ENCODE measurements around the gene DNAJC13. TPM values are rescaled to one million over a fixed set of nuclear protein-coding genes. Genes with fewer than 3 reads are reported as not detected.

Gene DNAJC13
- total and polyA plus RNA-seq, 2 of the 8 experiments (the other 6 are each of a cell fraction or from before 2014, with no cell fraction given): 7.9 to 28.8 TPM

DNA sequence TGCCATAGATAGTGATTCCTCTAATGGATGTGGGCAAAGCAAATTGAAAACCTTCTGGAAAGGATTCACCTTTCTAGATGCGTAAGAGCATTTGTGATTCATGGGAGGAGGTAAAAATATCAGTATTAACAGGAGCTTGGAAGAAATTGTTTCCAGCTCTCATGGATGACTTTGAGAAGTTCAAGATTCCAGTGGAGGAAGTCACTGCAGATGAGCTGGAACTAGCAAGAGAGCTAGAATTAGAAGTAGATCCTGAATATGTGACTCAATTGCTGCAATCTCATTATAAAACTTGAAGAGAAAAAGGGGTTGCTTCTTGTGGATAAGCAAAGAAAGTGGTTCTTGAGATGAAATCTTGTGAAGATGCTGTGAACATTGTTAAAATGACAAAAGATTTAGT, 91.8 kb downstream of the DNAJC13 start:
- WGBS, 2 experiments (ENCODE audit: extremely low coverage in 1 of 2, insufficient coverage in 1 of 2, insufficient read length in 1 of 2, insufficient replicate concordance in 2 of 2, low coverage in 1 of 2, low lambda C conversion rate in 2 of 2, missing lambda C conversion rate in 1 of 2): 86% methylated on average over 1 of the region's 1 CpG; no CpG with 5 or more reads in 1 of the 2 experiments
- CTCF ChIA-PET (ENCODE audit: partially characterized antibody): interaction anchor here (0.8 to 1.8 kb wide), 4 partner anchors 9 to 134 kb away, joined by 3 to 4 read pairs (median 4); no protein-coding TSS in a partner anchor
- FAIRE-seq: no peak
- no peak for TF ChIP-seq RNF2 (IDR thresholded peaks at IDR 0.05; ENCODE audit: borderline replicate concordance, low read depth, low read length, missing control alignments, poor library complexity, severe bottlenecking)
- TF ChIP-seq CHD1 (IDR thresholded peaks at IDR 0.05; ENCODE audit: low read depth, low read length): no peak
- no peak for TF ChIP-seq FOSL1 (IDR thresholded peaks at IDR 0.05; ENCODE audit: insufficient read depth, low read depth, low read length)
- TF ChIP-seq GABPA (IDR thresholded peaks at IDR 0.05; ENCODE audit: borderline replicate concordance, insufficient read depth, low read length): no peak
- no peak for TF ChIP-seq POLR2A (IDR thresholded peaks at IDR 0.05; ENCODE audit: control extremely low read depth in 1 of 2, low read depth in 2 of 2, low read length in 2 of 2)
- no peak for TF ChIP-seq RAD21 (IDR thresholded peaks at IDR 0.05 in 1 of 2, conservative IDR thresholded peaks at IDR 0.05 in 1 of 2; ENCODE audit: low read depth in 2 of 2, low read length in 2 of 2)
- TF ChIP-seq, protein P1, sequence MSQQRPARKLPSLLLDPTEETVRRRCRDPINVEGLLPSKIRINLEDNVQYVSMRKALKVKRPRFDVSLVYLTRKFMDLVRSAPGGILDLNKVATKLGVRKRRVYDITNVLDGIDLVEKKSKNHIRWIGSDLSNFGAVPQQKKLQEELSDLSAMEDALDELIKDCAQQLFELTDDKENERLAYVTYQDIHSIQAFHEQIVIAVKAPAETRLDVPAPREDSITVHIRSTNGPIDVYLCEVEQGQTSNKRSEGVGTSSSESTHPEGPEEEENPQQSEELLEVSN (IDR thresholded peaks at IDR 0.05): no peak
- no peak for TF ChIP-seq NRF1 (IDR thresholded peaks at IDR 0.05; ENCODE audit: low read depth, low read length)
- TF ChIP-seq BACH1 (IDR thresholded peaks at IDR 0.05; ENCODE audit: low read length): no peak
- no peak for TF ChIP-seq SP4 (IDR thresholded peaks at IDR 0.05; ENCODE audit: low read length)
- TF ChIP-seq HDAC6 (IDR thresholded peaks at IDR 0.05; ENCODE audit: low read depth, low read length): no peak
- no peak for TF ChIP-seq EZH2 (IDR thresholded peaks at IDR 0.05; ENCODE audit: low read depth, low read length, severe bottlenecking)
- TF ChIP-seq POU5F1 (IDR thresholded peaks at IDR 0.05; ENCODE audit: low read depth, low read length): no peak
- no peak for TF ChIP-seq CHD2 (IDR thresholded peaks at IDR 0.05; ENCODE audit: low read length)

More for the DNA sequence above, 91.8 kb downstream of the DNAJC13 start:
- H2AFZ ChIP-seq (ENCODE audit: low read length): no peak overlapping the region
- no peak overlapping the region for H4K91ac ChIP-seq (replicated peaks; ENCODE audit: insufficient read length, low read length)
- no peak overlapping the region for H2AK5ac ChIP-seq (ENCODE audit: low read depth, low read length)
- H4K8ac ChIP-seq (ENCODE audit: extremely low read depth, insufficient read depth, low read length): no peak overlapping the region
- no peak overlapping the region for H3K14ac ChIP-seq (ENCODE audit: insufficient read length)
- H3K36me3 ChIP-seq (ENCODE audit: control insufficient read depth in 2 of 4, insufficient read depth in 4 of 4, low read length in 3 of 4): peaks cover 7 to 63% (median 33%) of the 10 kb centered on the region in 4 experiments; a peak in 7 of 8 replicates
- H3K4me2 ChIP-seq (ENCODE audit: insufficient read depth in 1 of 2, low read depth in 2 of 2, low read length in 2 of 2): no peak overlapping the region
- no peak overlapping the region for H2BK120ac ChIP-seq (replicated peaks; ENCODE audit: low read depth, low read length)
- no peak overlapping the region for H2BK15ac ChIP-seq (ENCODE audit: low read length)
- H2BK20ac ChIP-seq (ENCODE audit: low read length): no peak overlapping the region
- H3K27me3 ChIP-seq (replicated peaks in 1 of 4; ENCODE audit: control insufficient read depth in 3 of 4, extremely low read depth in 1 of 4, insufficient read depth in 3 of 4, low read length in 3 of 4): peaks cover 0 to 1% (median 0%) of the 10 kb centered on the region in 4 experiments; a peak in 1 of 7 replicates
- no peak overlapping the region for H3K27ac ChIP-seq (ENCODE audit: low read depth, low read length)
- no peak overlapping the region for H3K23ac ChIP-seq (ENCODE audit: insufficient read length)
- H4K20me1 ChIP-seq (replicated peaks in 1 of 2; ENCODE audit: control insufficient read depth in 1 of 2, insufficient read depth in 2 of 2, low read length in 2 of 2): no peaks in the 10 kb centered on the region
- no peak for DNase-seq (ENCODE audit: low read depth in 1 of 2, low spot score in 2 of 2)
- H2BK5ac ChIP-seq (ENCODE audit: low read depth, low read length): no peak overlapping the region
- no peak overlapping the region for H2BK12ac ChIP-seq (ENCODE audit: low read depth, low read length)
- no peak overlapping the region for H4K5ac ChIP-seq (ENCODE audit: insufficient read length, low read depth, low read length)
- H3K56ac ChIP-seq (replicated peaks; ENCODE audit: insufficient read length, low read depth, low read length): no peak overlapping the region
- no peak overlapping the region for H3K9ac ChIP-seq (replicated peaks in 1 of 4; ENCODE audit: extremely low read depth in 1 of 4, low read depth in 3 of 4, low read length in 3 of 4)
- no peaks in the 10 kb centered on the region for H3K9me3 ChIP-seq (ENCODE audit: insufficient read depth in 2 of 2, low read depth in 1 of 2, low read length in 1 of 2)
- H3K4me3 ChIP-seq (ENCODE audit: extremely low read depth in 1 of 4, insufficient read depth in 2 of 4, low read depth in 3 of 4, low read length in 4 of 4): no peak overlapping the region
- no peaks in the 10 kb centered on the region for H3K79me1 ChIP-seq (ENCODE audit: low read depth, low read length)
- no peaks in the 10 kb centered on the region for H3K23me2 ChIP-seq (ENCODE audit: low read depth, low read length)
- POLR2A ChIA-PET (ENCODE audit: partially characterized antibody): no interaction called here
- H3K79me2 ChIP-seq (ENCODE audit: control insufficient read depth in 1 of 2, insufficient read depth in 2 of 2, low read length in 2 of 2): no peaks in the 10 kb centered on the region
- H3K18ac ChIP-seq (ENCODE audit: extremely low read depth, low read length): no peak overlapping the region
- no peak overlapping the region for H3K4ac ChIP-seq (replicated peaks; ENCODE audit: insufficient read length, low read depth, low read length)
- no peaks in the 10 kb centered on the region for H3K4me1 ChIP-seq (replicated peaks in 1 of 4; ENCODE audit: control insufficient read depth in 3 of 4, insufficient read depth in 4 of 4, low read length in 3 of 4)
